Prostate gland (tissue), 2 donors: ENCODE results near the gene CHDH.

Experiments
- POLR2A ChIP-seq: fragments of 450-650 bp; IDR thresholded peaks from one replicate; pipeline ENCODE4 v1.6.1; 2016; ENCODE audit warnings: antibody characterized with exemption, mild to moderate bottlenecking
- POLR2AphosphoS5 ChIP-seq: sonication (generic); formaldehyde crosslinking; IDR thresholded peaks from one replicate; pipeline ENCODE4 v1.6.1; 2017; ENCODE audit warnings: antibody characterized with exemption
- TF ChIP-seq, protein P1 (sequence below), 4 experiments: fragments of 200-600 bp in 2 of 4; fragments of 450-650 bp in 2 of 4; sonication (generic) in 2 of 4; IDR thresholded peaks; 1 replicate in 3 of 4; 2 replicates in 1 of 4; pipeline ENCODE4 v1.5.1; 2016 to 2019; ENCODE audit warnings: antibody characterized with exemption in 4 of 4, mild to moderate bottlenecking in 2 of 4, moderate library complexity in 2 of 4

- no peak for TF ChIP-seq POLR2A
- TF ChIP-seq, protein P1, sequence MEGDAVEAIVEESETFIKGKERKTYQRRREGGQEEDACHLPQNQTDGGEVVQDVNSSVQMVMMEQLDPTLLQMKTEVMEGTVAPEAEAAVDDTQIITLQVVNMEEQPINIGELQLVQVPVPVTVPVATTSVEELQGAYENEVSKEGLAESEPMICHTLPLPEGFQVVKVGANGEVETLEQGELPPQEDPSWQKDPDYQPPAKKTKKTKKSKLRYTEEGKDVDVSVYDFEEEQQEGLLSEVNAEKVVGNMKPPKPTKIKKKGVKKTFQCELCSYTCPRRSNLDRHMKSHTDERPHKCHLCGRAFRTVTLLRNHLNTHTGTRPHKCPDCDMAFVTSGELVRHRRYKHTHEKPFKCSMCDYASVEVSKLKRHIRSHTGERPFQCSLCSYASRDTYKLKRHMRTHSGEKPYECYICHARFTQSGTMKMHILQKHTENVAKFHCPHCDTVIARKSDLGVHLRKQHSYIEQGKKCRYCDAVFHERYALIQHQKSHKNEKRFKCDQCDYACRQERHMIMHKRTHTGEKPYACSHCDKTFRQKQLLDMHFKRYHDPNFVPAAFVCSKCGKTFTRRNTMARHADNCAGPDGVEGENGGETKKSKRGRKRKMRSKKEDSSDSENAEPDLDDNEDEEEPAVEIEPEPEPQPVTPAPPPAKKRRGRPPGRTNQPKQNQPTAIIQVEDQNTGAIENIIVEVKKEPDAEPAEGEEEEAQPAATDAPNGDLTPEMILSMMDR (IDR thresholded peaks at IDR 0.05) = no peak
- TF ChIP-seq POLR2AphosphoS5 = no peak
Observed at GRCh38 chr3:53850895-53851294, 4.7 kb upstream of the CHDH start.
